Limb (tissue), 2 donors: ENCODE results near the gene WDR5.
"Not testable (repeated sequence)": the region's sequence is repeated elsewhere in the genome, so short reads cannot be mapped to it uniquely, and the experiment has no call there.

Source experiments
- DNase-seq, 2 donors: peaks; one replicate each; pipeline ENCODE4 v3.0.0-alpha.2; 2016; ENCODE audit errors: extremely low spot score in 2 of 2

WDR5 gene

DNA sequence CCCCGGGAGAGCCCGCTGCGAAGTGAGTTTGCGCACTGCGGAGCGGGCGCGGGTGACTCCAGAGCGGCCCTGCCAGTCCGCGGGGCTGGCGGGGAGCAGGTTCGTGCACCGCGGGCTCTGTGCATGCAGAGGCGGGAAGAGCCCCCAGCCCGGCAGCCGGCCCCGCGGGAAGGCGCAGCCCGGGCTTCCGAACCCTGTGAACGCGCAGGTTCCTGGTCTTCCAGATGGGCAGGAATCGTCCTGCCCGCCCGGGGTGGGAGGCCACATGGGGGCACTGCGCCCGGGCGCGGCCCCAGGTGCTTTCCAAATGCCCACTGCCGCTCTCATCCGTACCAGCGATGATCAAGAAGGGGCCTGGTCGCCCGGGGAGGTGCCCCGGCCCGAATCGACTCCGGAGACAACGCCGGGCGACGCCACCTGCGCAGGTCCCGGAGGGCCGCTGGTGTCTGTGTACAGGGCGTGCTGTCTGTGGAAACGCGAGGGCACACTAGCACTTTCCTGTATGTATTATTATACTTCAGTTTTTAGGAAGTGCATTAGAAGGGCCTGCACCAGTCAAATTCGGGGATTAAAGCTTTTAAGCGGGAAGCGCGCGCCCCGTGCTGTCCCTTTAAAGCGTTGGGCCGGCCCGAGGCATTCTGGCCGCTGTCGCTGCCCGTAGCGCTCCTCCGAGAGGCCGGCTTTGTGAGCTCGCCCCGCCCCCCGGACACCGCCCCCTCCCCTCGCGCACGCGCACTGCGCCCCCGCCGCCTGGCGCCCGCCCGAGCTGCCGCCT is at the start of gene WDR5:
Gene WDR5 (plus strand): TSS at position 740 of the 775 bp plus-strand sequence. CDS start 3,796 bp downstream, outside the sequence.
- DNase-seq: peak; percentile 91 to 98

- no peak for DNase-seq
Measured at GRCh38 chr9:134088063-134088725, 47.7 kb upstream of the WDR5 start.

- no peak for DNase-seq
Measured at GRCh38 chr9:134089972-134090371, 45.9 kb upstream of the WDR5 start.

DNA sequence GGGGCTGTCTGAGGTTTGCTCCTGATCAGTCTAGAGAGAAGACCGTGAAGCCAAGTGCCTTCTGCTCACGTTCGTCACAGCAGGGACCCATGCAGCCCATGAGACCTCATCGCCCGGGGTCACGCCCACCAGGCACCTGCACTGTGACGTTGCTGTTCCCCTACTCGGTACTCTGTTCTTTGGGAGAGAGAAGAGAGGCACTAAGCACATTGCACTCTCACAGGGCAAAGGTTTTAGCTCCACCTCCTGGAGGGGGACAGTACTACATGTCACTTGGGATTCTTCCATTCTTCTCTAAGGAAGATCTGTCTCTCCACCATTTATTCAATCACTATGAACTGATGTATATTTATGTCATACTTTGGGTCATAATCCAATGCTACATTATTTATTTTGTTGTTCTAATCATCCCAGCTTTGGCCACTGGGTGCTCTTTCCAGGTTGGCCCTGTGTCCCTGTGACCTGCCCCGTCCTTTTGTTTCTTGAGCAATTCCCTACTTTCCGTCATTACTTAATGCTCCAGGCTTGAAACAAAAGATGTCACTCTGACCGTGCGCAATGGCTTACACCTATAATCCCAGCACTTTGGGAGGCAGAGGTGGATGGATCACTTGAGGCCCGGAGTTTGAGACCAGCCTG is 36.6 kb upstream of the WDR5 start:
- DNase-seq: no peak

- DNase-seq: no peak
Measured at GRCh38 chr9:134100040-134100439, 35.8 kb upstream of the WDR5 start.

DNA sequence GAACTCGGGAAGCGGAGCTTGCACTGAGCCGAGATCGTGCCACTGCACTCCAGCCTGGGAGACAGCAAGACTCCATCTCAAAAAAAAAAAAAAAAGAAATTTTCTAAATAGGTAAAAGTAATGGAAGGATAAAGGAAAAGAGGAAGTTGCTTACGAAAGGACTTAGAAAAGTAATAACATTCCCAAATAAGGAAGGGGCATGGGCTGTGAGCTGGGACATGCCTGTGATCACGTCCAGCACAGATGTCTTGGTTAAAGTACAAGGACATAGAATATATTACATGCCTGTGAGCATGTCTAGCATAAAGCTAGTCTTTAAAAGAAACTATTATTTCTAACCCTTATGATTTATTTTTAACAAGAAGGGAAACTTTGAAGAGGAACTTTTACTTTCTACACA is 34.7 kb upstream of the WDR5 start:
- DNase-seq: not testable (repeated sequence)

GRCh38 chr9:134101623-134102149 is 34.2 kb upstream of the WDR5 start:
- no peak for DNase-seq

GRCh38 chr9:134103391-134103998 is 32.4 kb upstream of the WDR5 start:
- no peak for DNase-seq

- DNase-seq: no peak
Measured at GRCh38 chr9:134111064-134111463, 24.8 kb upstream of the WDR5 start.

GRCh38 chr9:134112561-134112960 is 23.3 kb upstream of the WDR5 start:
- DNase-seq: no peak

- DNase-seq: not testable (repeated sequence)
Measured at GRCh38 chr9:134118972-134119371, 16.9 kb upstream of the WDR5 start.

DNA sequence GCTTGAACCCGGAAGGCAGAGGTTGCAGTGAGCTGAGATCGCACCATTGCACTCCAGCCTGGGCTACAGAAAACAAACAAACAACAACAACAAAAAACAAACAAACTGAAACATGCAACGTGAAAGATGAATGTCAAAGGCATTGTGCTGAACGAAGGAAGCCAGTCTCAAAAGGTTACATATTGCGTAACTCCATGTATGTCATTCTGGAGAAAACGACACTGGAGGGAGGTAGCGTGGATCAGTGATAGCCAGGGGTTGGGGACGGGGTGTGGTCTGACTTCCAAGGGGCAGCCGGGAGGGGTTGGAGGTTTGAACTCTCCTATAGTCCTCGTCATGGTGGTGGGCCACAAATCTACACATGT is 12.1 kb upstream of the WDR5 start:
- DNase-seq: no peak

GRCh38 chr9:134125413-134126095 is 10.3 kb upstream of the WDR5 start:
- DNase-seq: no peak

DNA sequence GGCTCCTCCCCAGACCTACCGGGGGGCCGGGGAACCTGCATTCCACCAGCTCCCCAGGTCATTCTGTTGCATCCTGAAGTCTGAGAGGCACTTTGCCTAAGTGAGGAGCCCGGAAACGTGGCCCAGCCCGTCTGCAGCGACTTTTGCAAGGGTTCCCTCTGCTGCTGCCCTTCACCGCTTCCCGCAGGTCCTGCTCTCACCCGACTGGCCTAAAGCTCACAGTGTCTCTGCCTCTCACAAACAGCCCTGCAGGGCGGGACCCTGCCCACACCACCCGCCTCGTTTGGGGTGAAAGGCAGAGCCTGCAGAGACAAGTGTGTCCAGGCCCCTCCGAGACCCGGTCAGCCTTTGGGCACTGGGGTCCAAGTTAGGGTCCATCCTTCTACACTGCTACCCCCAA is 9.5 kb upstream of the WDR5 start:
- DNase-seq: no peak

- DNase-seq: no peak
Measured at GRCh38 chr9:134127065-134127580, 8.8 kb upstream of the WDR5 start.

- DNase-seq: no peak
Measured at GRCh38 chr9:134127616-134128015, 8.3 kb upstream of the WDR5 start.

GRCh38 chr9:134128727-134129679 is 6.9 kb upstream of the WDR5 start:
- DNase-seq: peak; percentile 60 to 74

GRCh38 chr9:134130503-134131375 is 5.1 kb upstream of the WDR5 start:
- DNase-seq: peak; percentile 42 to 75
